HPDE6-E6E7 (cell line): ENCODE measurements around the gene KRTAP9-6.
"Not testable (repeated sequence)": the region's sequence is repeated elsewhere in the genome, so short reads cannot be mapped to it uniquely, and the experiment has no call there.

Source experiments
- DNase-seq: peaks from one replicate; pipeline ENCODE4 v3.0.0; 2011; ENCODE audit warnings: missing footprints; ENCODE audit errors: extremely low spot score

Gene KRTAP9-6, protein sequence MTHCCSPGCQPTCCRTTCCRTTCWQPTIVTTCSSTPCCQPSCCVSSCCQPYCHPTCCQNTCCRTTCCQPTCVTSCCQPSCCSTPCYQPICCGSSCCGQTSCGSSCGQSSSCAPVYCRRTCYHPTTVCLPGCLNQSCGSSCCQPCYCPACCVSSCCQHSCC

DNA sequence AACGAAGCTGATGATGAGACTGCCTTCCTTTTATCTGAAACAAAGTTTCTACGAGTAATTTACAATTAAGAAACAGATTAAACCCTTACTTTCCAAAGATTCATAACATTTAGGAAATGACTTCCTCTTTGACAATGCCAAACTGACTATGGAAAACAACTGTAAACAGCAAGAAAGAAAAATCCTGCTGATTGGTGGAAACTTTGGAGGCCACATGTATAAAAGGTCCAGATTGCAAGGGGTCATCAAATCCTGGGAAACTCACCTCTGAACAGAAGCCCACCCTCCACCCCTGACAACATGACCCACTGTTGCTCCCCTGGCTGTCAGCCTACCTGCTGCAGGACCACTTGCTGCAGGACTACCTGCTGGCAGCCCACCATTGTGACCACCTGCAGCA, at the start of gene KRTAP9-6:
KRTAP9-6 (plus strand) TSS at position 301 of the 400 bp plus-strand sequence; CDS start at position 301, 0 bp downstream.
- DNase-seq: no peak

DNA sequence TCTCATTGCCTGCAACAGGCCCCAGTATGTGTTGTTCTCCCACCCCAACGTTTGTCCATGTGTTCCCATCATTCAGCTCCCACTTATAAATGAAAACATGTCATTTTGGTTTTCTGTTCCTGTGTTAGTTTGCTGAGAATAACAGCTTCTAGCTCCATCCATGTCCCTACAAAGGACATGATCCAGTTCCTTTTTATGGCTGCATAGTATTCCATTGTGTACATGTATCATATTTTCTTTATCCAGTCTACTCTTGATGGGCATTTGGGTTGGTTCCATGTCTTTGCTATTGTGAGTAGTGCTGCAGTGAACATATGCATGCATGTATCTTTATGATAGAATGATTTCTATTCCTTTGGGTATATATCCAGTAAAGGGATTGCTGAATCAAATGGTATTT, 49.5 kb upstream of the KRTAP9-6 start:
- DNase-seq: no peak

DNA sequence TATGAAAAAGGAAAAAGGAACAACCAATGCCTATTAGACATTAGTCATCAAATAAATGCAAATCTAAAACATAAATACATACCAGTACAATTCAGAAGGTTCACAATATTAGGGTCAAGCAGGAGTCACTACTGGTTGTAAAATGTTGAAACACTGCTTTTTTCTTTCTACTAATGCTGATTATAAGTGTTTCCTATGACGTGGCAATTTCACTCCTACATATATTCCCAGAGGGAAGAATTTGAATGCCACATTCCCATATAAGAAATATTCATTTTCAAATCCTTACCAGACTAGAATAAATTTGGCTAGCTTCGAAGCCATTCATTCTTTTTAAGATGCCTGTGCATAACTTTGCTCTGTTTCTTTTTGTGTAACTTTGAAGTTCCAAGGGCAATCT, 41.4 kb upstream of the KRTAP9-6 start:
- DNase-seq: no peak

DNA sequence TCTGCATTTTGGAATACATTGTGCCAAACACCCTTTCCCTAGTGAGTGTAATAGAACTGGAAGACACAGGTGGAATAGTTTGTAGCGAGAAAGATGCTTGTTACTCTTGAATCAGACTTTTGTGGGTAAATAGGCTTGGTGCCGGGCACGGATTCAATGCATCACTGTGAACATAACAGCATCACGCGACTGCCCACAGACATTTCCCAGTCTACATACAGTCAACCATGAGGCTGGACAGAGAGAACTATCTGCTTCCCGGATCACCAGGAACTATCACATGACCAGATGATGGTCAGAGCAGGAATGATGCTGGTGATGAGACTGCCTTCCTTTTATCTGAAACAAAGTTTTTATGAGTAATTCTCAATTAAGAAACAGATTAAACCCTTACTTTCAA, 39.1 kb upstream of the KRTAP9-6 start:
- no peak for DNase-seq

DNA sequence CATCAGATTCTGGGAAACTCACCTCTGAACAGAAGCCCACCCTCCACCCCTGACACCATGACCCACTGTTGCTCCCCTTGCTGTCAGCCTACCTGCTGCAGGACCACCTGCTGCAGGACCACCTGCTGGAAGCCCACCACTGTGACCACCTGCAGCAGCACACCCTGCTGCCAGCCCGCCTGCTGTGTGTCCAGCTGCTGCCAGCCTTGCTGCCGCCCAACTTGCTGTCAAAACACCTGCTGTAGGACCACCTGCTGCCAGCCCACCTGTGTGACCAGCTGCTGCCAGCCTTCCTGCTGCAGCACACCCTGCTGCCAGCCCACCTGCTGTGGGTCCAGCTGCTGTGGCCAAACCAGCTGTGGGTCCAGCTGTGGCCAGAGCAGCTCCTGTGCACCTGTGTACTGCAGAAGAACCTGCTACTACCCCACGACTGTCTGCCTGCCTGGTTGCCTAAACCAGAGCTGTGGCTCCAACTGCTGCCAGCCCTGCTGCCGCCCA, 38.5 kb upstream of the KRTAP9-6 start, which contains the start of gene KRTAP9-2:
KRTAP9-2 (plus strand) TSS at position 51 of the 498 bp plus-strand sequence; CDS start at position 58, 7 bp downstream.
- not testable (repeated sequence) for DNase-seq

DNA sequence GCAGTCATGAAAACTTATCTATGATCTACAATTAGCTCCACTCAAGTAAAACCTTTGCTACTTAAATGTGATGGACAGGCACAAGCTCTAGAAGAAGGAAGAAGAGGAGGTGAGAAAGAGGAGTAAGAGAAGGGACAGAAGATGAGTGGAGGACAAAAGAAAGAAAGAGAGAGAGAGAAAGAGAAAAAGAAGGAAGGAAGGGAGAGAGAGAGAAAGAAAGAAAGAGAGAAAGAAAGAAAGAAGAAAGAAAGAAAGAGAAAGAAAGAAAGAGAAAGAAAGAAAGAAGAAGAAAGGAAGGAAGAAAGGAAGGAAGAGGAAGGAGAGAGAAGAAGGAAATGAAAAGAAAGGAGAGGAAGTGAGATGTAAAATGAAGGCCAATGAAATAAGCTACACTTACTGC, 35.1 kb upstream of the KRTAP9-6 start:
- no peak for DNase-seq

DNA sequence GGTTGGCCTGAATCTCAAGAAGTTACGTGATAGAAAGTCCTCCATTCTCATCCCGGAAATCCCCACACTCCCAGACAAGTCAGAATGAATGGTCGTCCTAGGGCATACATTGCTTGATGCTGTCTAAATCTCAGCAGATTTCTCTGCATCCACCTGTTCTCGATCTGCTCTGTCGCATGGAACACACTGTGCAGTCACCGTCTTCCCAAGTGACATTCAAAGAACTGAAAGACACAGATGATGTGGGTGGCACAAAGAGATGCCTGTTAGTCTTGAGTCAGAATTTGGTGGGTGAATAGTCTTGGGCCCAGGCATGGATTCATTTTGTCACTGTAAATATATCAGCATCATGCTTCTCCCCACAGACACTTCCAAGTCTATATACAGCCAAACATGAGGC, 33.4 kb upstream of the KRTAP9-6 start:
- no peak for DNase-seq

DNA sequence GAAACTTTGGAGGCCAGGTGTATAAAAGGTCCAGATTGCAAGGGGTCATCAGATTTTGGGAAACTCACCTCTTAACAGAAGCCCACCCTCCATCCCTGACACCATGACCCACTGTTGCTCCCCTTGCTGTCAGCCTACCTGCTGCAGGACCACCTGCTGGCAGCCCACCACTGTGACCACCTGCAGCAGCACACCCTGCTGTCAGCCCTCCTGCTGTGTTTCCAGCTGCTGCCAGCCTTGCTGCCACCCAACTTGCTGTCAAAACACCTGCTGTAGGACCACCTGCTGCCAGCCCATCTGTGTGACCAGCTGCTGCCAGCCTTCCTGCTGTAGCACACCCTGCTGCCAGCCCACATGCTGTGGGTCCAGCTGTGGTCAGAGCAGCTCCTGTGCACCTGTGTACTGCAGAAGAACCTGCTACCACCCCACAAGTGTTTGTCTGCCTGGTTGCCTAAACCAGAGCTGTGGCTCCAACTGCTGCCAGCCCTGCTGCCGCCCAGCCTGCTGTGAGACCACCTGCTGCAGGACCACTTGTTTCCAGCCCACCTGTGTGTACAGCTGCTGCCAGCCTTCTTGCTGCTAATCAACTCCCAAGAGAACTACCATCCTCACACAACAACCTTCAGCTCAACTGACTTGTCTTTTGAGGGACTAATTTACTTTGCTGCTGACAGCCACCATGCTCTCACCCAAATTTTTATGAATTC, 32.6 kb upstream of the KRTAP9-6 start, which contains the start of gene KRTAP9-3:
KRTAP9-3 (plus strand) TSS at position 51 of the 707 bp plus-strand sequence; CDS start at position 104, 53 bp downstream.
- DNase-seq: not testable (repeated sequence)

DNA sequence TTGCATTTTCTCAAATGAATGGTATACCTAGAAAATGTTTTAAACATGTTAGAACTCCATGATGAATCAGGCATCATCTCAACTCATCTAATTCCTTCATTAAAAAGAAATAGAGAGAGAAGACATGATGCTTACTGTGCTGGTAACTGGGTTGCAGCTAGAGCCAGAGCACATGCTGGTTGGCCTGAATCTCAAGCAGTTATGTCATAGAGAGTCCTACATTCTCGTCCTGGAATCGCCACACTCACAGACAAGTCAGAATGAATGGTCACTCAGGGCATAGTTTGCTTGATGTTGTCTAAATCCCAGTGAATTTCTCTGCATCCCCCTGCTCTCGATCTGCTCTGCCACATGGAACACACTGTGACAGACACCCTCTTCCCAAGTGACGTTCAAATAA, 28.1 kb upstream of the KRTAP9-6 start:
- not testable (repeated sequence) for DNase-seq

DNA sequence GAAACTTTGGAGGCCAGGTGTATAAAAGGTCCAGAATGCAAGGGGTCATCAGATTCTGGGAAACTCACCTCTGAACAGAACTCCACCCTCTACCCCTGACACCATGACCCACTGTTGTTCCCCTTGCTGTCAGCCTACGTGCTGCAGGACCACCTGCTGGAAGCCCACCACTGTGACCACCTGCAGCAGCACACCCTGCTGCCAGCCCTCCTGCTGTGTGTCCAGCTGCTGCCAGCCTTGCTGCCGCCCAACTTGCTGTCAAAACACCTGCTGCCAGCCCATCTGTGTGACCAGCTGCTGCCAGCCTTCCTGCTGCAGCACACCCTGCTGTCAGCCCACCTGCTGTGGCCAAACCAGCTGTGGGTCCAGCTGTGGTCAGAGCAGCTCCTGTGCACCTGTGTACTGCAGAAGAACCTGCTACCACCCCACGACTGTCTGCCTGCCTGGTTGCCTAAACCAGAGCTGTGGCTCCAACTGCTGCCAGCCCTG, 27.2 kb upstream of the KRTAP9-6 start, which contains the start of gene KRTAP9-8:
KRTAP9-8 (plus strand) TSS at position 51 of the 489 bp plus-strand sequence; CDS start at position 104, 53 bp downstream.
- not testable (repeated sequence) for DNase-seq

DNA sequence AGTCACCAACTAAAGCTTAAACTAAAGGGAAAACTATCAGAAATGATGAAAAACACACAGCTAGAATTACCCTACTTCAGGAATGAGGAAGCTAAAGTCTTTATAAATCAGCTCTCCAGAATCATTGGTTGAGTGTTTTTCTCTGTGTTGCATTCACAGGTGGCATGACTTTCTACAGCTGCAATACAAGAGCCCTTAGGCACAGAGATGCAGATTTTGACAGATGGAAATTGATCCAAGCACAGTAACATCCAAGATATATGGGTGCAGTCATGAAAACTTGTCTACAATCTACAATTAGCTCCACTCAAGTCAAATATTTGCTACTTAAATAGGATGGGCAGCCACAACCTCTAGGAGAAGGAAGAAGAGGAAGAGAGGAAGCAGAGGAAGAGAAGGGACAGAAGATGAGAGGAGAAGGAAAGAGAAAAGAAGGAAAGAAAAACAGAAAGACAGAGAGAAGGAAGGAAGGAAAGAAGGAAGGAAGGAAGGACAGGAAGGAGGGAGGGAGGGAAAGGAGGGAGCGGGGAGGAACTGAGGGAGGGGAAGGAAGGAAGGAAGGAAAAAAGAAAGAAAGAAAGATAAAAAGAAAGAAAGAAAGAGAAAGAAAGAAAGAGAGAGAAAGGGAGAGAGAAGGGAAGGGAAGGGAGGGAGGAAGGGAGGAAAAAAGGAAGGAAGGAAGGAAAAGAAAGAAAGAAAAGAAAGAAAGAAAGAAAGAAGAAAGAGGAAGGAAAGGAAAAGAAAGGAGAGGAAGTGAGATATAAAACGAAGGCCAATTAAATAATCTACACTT, 18.0 kb upstream of the KRTAP9-6 start:
- DNase-seq: not testable (repeated sequence)

DNA sequence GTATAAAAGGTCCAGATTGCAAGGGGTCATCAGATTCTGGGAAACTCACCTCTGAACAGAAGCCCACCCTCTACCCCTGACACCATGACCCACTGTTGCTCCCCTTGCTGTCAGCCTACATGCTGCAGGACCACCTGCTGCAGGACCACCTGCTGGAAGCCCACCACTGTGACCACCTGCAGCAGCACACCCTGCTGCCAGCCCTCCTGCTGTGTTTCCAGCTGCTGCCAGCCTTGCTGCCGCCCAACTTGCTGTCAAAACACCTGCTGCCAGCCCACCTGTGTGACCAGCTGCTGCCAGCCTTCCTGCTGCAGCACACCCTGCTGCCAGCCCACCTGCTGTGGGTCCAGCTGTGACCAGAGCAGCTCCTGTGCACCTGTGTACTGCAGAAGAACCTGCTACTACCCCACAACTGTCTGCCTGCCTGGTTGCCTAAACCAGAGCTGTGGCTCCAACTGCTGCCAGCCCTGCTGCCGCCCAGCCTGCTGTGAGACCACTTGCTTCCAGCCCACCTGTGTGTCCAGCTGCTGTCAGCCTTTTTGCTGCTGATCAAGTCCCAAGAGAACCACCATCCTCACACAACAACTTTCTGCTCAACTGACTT, 15.4 kb upstream of the KRTAP9-6 start, which contains the start of gene KRTAP9-4:
KRTAP9-4 (plus strand) TSS at position 51 of the 604 bp plus-strand sequence; CDS start at position 85, 34 bp downstream.
- DNase-seq: not testable (repeated sequence)

DNA sequence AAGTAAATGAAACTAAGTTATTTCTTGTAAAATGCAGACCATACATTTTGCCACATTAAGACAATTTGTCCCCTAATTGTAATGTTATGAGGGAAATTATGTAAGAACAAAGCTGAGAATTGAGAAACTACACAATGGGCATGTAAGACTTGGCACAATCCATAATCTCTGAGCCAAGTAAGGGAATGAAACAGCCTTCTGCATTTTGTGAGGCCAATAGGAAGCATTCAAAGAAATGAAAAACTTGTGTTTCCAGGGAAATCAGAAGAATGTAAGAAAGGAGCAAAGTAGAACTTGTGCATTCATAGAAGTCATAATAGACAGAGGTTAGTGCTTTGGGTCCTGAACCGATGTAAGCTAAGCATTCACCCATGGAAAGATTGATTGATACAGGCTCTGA, 13.9 kb upstream of the KRTAP9-6 start:
- DNase-seq: no peak

DNA sequence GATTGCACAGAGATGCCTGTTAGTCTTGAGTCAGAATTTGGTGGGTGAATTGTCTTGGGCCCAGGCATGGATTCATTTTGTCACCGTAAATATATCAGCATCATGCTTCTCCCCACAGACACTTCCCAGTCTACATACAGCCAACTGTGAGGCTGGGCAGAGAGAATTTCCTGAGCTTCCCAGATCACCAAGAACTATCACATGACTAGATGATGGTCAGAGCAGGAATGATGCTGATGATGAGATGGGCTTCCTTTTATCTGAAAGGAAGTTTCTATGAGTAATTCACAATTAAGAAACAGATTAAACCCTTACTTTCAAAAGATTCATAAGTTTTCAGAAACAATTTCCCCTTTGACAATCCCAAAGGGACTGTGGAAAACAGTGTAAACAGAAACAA, 10.3 kb upstream of the KRTAP9-6 start:
- no peak for DNase-seq

DNA sequence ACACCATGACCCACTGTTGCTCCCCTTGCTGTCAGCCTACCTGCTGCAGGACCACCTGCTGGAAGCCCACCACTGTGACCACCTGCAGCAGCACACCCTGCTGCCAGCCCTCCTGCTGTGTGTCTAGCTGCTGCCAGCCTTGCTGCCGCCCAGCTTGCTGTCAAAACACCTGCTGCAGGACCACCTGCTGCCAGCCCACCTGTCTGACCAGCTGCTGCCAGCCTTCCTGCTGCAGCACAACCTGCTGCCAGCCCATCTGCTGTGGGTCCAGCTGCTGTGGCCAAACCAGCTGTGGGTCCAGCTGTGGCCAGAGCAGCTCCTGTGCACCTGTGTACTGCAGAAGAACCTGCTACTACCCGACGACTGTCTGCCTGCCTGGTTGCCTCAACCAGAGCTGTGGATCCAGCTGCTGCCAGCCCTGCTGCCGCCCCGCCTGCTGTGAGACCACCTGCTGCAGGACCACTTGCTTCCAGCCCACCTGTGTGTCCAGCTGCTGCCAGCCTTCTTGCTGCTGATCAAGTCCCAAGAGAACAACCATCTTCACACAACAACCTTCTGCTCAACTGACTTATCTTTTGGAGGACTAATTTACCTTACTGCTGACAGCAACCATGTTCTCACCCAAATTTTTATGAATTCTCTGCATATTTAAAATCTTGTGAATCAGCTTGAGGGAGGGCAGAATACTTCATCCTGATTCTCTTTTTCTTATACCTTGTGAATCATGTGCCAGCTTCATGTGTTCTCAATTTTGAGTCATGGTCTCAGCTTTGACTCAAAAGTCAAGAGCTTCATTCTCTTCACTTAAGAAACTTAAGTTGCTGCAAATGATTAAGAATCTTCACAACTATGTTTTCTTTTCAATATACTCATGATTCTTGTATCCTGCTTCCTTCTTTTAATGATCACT, 9.5 kb upstream of the KRTAP9-6 start, which contains the start of gene KRTAP9-9:
KRTAP9-9 (plus strand) TSS at position 4 of the 910 bp plus-strand sequence.
- DNase-seq: not testable (repeated sequence)

DNA sequence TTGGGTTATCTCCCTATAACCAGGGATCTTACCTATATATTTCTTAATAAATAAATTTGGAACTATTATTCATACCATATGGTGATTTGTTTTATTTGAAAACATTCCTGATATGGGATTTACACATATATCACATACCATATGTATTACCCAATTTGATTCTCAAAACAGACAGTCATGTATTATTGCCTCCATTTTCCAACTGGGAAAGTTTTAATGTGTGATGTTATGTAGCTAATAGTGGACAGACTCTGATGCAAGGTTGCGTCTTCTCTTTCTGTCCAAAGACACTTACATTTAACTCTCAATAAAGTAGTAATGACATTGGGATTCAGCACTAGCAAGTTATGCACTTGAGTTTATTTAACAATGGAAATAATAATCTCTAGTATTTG, 8.9 kb upstream of the KRTAP9-6 start:
- DNase-seq: no peak

DNA sequence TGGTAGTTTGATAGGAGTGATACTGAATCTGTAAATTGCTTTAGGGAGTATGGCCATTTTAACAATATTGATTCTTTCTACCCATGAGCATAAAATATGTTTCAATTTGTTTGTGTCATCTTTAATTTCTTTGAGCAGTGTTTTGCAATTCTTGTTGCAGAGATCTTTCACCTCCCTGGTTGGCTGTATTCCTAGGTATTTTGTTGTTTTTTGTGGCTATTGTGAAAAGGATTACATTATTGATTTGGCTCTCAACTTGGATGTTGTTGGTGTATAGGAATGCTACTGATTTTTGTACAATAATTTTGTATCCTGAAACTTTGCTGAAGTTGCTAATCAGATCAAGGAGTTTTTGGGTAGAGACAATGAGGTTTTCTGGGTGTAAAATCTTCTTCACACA, 6.8 kb upstream of the KRTAP9-6 start:
- no peak for DNase-seq

DNA sequence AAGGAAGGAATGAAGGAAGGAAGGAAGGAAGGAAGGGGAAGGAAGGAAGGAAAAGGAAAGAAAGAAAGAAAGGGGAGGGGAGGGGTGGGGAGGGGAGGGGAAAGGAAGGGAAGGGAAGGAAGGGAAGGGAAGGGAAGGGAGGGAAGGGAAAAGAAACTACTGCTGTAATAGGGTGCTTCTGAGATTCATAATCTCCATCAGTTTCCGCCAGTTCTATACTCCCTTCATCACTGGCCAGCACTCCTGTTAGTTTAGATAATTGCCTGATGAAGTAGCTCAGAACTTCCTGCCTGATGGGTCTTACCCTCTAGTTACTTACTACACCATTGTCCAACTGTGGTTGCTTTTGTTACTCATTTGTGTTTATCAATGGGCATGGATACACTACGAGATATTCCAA, 2.0 kb upstream of the KRTAP9-6 start:
- no peak for DNase-seq

DNA sequence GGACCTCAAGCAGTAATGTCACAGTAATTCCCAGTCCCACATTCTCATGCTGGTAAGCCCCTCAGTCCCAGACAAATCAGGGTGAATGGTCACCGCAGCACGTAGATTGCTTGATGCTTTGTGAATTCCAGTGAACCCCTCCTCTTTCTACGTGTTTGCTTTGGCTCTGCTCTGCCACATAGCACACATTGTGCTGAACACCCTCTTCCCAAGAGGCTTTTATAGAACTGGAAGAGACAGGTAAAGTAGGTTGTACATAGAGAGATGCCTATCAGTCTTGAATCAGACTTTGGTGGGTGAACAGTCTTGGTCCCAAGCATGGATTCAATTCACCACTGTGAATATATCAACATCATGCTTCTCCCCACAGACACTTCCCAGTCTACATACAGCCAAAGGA, 579 bp upstream of the KRTAP9-6 start:
- DNase-seq: no peak

DNA sequence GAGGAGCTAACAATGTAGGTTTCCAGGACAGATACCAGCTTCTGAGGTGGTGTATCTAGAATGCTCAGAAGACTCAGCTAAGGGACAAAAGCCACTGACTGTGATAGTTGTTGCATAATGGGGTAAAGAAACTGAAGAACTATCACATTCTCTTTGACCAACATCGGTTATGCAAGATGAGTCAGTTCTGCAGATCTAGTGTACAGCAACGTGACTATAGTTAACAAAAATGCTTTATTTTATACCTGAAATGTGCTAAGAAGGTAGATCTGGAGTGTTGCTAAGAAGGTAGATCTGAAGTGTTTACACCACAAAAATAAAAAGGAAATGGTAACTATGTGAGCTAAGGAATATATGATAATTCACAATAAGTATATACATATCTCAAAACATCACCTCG, 2.5 kb downstream of the KRTAP9-6 start:
- DNase-seq: peak; percentile 10
